Omental fat pad (tissue), 4 donors: Measurements from ENCODE around the gene ZMIZ1. TPM values are rescaled to one million over a fixed set of nuclear protein-coding genes. Genes with fewer than 3 reads are reported as not detected.

Experiments used
- ATAC-seq: fragments of 150-250 bp; one replicate; pipeline ENCODE4 v1.9.1; 2016; ENCODE audit warnings: mild to moderate bottlenecking, moderate library complexity; ENCODE audit not compliant: low FRiP score
- DNase-seq: peaks from one replicate; pipeline ENCODE4 v3.0.0-alpha.2; 2019; ENCODE audit warnings: low spot score
- total RNA-seq, 4 donors: library from RNA; depleted of rRNA; stranded (reverse); fragments of >200 nt; gene quantifications; one replicate each; pipeline ENCODE4 v1.1.0, GENCODE V29; 2016
- TF ChIP-seq, protein P1 (sequence below), 3 donors: fragments of 450-650 bp; IDR thresholded peaks; one replicate each; pipeline ENCODE4 v1.5.1; 2016 to 2017; ENCODE audit warnings: antibody characterized with exemption in 3 of 3, mild to moderate bottlenecking in 3 of 3, moderate library complexity in 2 of 3

Gene ZMIZ1
- total RNA-seq, 4 donors from 2014 or later: 24.2 to 64.8 (median 43.1) TPM

DNA sequence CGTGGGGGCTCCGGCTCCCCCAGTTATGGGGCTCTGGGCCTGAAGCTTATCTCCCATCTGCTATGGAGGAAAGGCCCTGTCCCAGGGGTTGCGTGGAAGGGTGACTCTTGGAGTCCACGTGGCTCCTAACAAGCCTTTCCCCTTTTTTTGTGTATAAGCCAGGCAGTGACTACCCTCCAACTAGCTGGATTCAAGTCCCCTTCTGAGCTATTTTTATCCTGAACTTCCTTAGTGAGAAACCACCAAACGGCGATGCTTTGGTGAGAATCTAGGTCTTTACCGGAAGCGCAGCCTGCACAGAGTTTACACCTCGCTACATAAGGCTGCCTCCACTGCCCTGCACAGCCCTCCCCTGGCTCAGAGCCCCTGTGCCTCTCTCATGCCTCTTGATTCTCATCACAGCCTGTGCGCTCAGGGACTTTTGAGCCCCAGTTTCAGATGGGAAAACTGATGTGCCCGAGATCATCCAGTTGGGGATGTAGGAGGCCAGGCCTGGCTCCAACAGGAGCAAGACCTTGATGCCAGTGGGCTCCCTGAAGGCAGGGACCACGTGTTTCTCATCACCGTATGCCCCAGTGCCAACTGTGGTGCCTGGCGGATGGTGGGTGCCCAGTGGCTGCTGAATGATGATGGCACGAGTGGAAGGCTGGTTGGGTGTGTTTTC lies 176.2 kb downstream of the ZMIZ1 start:
- TF ChIP-seq, protein P1, sequence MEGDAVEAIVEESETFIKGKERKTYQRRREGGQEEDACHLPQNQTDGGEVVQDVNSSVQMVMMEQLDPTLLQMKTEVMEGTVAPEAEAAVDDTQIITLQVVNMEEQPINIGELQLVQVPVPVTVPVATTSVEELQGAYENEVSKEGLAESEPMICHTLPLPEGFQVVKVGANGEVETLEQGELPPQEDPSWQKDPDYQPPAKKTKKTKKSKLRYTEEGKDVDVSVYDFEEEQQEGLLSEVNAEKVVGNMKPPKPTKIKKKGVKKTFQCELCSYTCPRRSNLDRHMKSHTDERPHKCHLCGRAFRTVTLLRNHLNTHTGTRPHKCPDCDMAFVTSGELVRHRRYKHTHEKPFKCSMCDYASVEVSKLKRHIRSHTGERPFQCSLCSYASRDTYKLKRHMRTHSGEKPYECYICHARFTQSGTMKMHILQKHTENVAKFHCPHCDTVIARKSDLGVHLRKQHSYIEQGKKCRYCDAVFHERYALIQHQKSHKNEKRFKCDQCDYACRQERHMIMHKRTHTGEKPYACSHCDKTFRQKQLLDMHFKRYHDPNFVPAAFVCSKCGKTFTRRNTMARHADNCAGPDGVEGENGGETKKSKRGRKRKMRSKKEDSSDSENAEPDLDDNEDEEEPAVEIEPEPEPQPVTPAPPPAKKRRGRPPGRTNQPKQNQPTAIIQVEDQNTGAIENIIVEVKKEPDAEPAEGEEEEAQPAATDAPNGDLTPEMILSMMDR (IDR thresholded peaks at IDR 0.05): no peak
- DNase-seq: no peak

DNA sequence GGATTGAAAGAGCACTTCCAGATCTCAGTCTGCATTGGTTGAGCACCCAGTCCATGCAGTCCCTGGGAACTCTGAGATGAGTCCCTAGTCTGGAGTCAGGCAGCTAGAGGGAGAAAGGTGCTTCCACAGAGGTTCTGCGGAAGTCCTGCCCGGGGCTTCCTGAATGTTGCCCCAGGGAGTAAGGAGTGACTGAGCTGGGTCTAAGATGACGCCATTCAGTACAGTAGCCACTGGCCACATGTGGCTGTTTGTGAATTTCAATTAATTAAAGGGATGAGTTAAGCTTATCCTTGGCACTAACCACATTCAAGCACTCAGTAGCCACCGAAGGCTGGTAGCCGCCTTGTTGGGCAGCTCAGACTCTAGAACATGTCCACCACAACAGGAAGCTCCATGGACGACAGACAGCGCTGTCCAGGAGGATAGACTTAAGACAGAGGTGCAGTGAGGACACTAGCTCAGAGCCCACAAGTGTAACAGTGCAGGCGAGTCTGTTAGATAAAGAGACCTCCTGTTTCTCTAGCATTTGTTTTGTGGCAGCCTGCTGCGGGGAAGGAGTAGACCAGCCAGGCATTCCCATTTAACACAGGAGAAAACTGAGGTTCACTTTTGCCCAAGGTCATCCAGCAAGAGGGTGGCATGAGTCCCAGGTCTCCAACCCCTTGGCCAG lies 176.9 kb downstream of the ZMIZ1 start:
- DNase-seq: no peak
- TF ChIP-seq, protein P1 (IDR thresholded peaks at IDR 0.05): no peak
- ATAC-seq: no peak

More for the DNA sequence above, 176.2 kb downstream of the ZMIZ1 start:
- ATAC-seq: no peak

DNA sequence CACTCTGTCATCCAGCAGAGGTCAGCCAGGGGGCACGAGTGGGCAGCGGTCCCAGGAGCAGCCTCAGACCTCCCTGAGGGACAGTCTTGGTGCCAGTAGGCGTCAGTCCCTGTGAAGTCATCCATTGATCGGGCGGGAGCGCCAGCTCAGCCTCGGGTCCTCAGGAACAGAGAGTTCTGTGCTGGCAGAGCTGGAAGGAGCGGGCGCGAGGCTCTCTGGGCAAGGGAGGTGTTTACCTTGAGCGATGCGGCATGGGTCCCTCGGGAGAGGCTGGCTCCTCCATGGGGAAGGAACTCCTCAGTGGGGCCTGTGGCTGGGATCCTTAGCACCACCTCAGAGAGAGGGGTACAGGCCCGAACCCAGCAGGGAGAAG lies 177.4 kb downstream of the ZMIZ1 start:
- DNase-seq (no peak), ATAC-seq (no peak)
- TF ChIP-seq, protein P1 (IDR thresholded peaks at IDR 0.05): no peak

DNA sequence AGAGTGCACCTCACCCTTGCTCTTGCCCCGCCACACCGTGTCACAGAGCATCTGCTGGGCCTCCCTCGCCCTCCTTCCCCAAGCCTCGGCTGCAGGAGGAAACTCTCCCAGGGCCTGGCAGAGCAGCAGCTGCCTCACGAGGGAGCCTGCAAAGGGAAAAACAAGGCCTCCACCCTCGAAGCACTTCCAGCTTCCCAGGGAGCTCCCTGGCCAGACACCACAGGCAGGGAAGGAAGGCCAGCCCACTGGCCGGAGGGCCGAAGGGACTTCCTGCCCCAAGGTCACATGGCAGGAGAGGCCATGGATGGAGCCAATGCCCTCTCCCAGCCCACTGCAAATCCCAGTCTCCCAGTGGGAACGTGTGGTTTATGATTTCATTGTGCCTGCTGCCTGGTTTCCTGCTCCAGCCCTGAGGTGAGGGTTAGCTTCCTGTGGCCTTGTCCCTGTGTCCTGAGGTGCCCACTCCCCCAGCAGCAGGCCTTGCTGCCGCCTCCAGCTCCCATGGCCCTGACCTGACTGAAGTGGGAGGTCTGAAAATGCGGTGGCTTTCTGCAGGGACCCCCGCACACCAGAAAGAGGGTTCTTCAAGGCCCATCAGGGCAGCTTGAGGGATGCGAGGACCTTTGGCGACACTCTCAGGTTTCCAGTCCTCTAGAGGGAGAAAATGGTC lies 178.0 kb downstream of the ZMIZ1 start:
- TF ChIP-seq, protein P1 (IDR thresholded peaks at IDR 0.05): no peak
- DNase-seq: no peak
- ATAC-seq: no peak

DNA sequence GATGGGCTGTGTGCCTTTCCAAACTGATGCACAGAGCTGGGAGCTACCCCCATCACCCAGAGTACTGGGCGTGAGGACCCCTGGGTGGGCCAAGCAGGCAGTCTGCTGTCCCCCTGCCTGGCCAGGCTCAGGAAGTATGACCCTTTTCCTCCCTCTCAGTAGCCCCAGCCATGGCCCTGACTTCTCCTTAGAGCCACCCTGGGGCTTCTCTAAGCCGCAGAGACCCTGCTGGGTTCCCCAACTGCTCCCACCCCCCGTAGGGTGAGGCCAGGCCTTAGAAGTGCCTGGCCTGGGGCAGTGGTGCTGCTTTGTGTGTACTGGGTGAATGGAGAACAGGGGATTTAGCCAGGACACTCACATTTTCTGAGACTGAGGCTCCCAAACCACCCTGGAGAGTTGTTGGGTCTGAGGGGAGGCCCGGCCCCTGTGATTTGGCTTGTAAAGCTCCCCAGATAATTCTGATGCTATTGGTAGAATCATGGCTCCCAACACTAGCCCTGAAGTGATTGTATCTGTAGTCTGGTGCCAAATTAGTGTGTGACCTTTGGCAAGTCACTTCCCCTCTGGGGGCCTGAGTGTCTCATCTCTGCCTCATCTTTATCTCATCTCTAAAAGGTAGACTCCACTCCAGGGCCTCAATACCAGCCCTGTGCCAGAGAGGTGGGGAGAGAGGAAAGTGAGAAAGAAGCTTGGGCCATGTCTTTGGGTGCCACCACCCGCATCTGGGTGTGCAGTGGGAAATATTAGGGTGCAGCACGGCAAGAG lies 178.8 kb downstream of the ZMIZ1 start:
- ATAC-seq (no peak), DNase-seq (no peak)
- TF ChIP-seq, protein P1 (IDR thresholded peaks at IDR 0.05): no peak

- no peak for DNase-seq
- no peak for ATAC-seq
- TF ChIP-seq, protein P1 (IDR thresholded peaks at IDR 0.05): no peak
Measured at GRCh38 chr10:79248341-79249185, 179.8 kb downstream of the ZMIZ1 start.
